Loucy (cell line): Measurements from ENCODE around the gene NXT1.

Experiments
- CTCF ChIP-seq: fragments of 200-600 bp; sonication (generic); conservative IDR thresholded peaks from 2 replicates; pipeline ENCODE4 v1.5.1; 2014; ENCODE audit warnings: mild to moderate bottlenecking, antibody characterized with exemption, low read length
- EZH2phosphoT487 ChIP-seq: fragments of 200-600 bp; IDR thresholded peaks from 2 replicates; pipeline ENCODE4 v1.6.1; 2018; ENCODE audit warnings: antibody characterized with exemption, mild to moderate bottlenecking, moderate library complexity, borderline replicate concordance

DNA sequence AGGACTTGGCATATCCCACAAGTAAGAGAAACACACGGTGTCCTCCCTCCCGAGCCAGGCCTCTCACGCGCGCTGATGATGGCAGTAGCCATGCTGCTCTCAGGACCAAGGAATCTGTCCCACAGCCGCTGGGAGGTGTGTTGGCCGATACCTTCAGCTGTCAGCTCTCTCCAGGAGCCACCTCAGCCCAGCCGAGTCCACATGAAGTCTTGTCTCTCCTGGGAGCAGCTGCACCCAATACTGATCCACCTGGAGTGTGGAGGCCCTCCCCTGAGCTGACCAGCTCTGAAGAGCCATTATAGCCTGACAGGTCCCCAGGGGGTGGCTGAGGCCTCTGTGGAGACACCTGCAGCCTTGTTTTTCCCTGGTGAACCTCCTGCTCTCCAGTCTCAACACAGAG is 23.8 kb upstream of the NXT1 start:
- TF ChIP-seq CTCF = no peak
- TF ChIP-seq EZH2phosphoT487 = no peak
